Suprapubic skin (tissue), 3 donors: ENCODE data around the gene C1QTNF7.

Experiments used
- CTCF ChIP-seq, 2 donors: fragments of 200-600 bp in 1 of 2; fragments of 450-650 bp in 1 of 2; sonication (generic) in 1 of 2; IDR thresholded peaks; one replicate each; pipeline ENCODE4 v1.5.1; 2016 to 2019; ENCODE audit warnings: antibody characterized with exemption in 2 of 2, mild to moderate bottlenecking in 1 of 2, moderate library complexity in 1 of 2
- POLR2A ChIP-seq, 2 donors: fragments of 450-650 bp; IDR thresholded peaks; one replicate each; pipeline ENCODE4 v1.6.1; 2017; ENCODE audit warnings: antibody characterized with exemption in 2 of 2, mild to moderate bottlenecking in 2 of 2, moderate library complexity in 2 of 2

GRCh38 chr4:15466596-15466995 is 38.8 kb downstream of the C1QTNF7 start:
- TF ChIP-seq POLR2A (IDR thresholded peaks at IDR 0.05) (no peak), CTCF (IDR thresholded peaks at IDR 0.05) (no peak)
